ENCODE measurements around the gene ULK4. TPM values are rescaled to one million over a fixed set of nuclear protein-coding genes. Genes with fewer than 3 reads are reported as not detected.
"Not testable (repeated sequence)": the region's sequence is repeated elsewhere in the genome, so short reads cannot be mapped to it uniquely, and the experiment has no call there.

ULK4 gene
- total RNA-seq, 1 donor from 2014 or later, result 5.1 TPM

GRCh38 chr3:41668379-41668778 is 293.5 kb downstream of the ULK4 start:
- intact Hi-C loops (cut with DNase I), result no loop called here
- DNase-seq (ENCODE audit: low spot score), result no peak

GRCh38 chr3:41662288-41662687 is 299.6 kb downstream of the ULK4 start:
- intact Hi-C loops (cut with DNase I), result no loop called here
- DNase-seq (ENCODE audit: low spot score), result no peak

- intact Hi-C loops (cut with DNase I), result no loop called here
Observed at GRCh38 chr3:41661796-41662195, 300.1 kb downstream of the ULK4 start.

GRCh38 chr3:41660510-41660909 is 301.4 kb downstream of the ULK4 start:
- intact Hi-C loops (cut with DNase I), result no loop called here
- no peak for DNase-seq (ENCODE audit: low spot score)

More at GRCh38 chr3:41661796-41662195, 300.1 kb downstream of the ULK4 start:
- DNase-seq (ENCODE audit: low spot score), result no peak

GRCh38 chr3:41653571-41654239 is 308.2 kb downstream of the ULK4 start:
- intact Hi-C loops (cut with DNase I), result no loop called here
- DNase-seq (ENCODE audit: low spot score), result no peak

GRCh38 chr3:41652931-41653330 is 309.0 kb downstream of the ULK4 start:
- no peak for DNase-seq (ENCODE audit: low spot score)
- intact Hi-C loops (cut with DNase I), result no loop called here

GRCh38 chr3:41652506-41652905 is 309.4 kb downstream of the ULK4 start:
- intact Hi-C loops (cut with DNase I), result no loop called here

GRCh38 chr3:41651718-41652117 is 310.2 kb downstream of the ULK4 start:
- no peak for DNase-seq (ENCODE audit: low spot score)
- intact Hi-C loops (cut with DNase I), result no loop called here

More at GRCh38 chr3:41652506-41652905, 309.4 kb downstream of the ULK4 start:
- DNase-seq (ENCODE audit: low spot score), result no peak

GRCh38 chr3:41650406-41650805 is 311.5 kb downstream of the ULK4 start:
- no peak for DNase-seq (ENCODE audit: low spot score)
- intact Hi-C loops (cut with DNase I), result no loop called here

- no peak for DNase-seq (ENCODE audit: low spot score)
- intact Hi-C loops (cut with DNase I), result no loop called here
Observed at GRCh38 chr3:41649129-41649739, 312.7 kb downstream of the ULK4 start.

- intact Hi-C loops (cut with DNase I); DNase-seq (ENCODE audit: low spot score): not testable (repeated sequence)
Observed at GRCh38 chr3:41647730-41648129, 314.2 kb downstream of the ULK4 start.

- no peak for DNase-seq (ENCODE audit: low spot score)
- intact Hi-C loops (cut with DNase I), result no loop called here
Observed at GRCh38 chr3:41640076-41640475, 321.8 kb downstream of the ULK4 start.

- no peak for DNase-seq (ENCODE audit: low spot score)
- intact Hi-C loops (cut with DNase I), result no loop called here
Observed at GRCh38 chr3:41638381-41638780, 323.5 kb downstream of the ULK4 start.

GRCh38 chr3:41632700-41633099 is 329.2 kb downstream of the ULK4 start:
- intact Hi-C loops (cut with DNase I), result no loop called here
- no peak for DNase-seq (ENCODE audit: low spot score)

GRCh38 chr3:41630708-41631107 is 331.2 kb downstream of the ULK4 start:
- DNase-seq (ENCODE audit: low spot score), result no peak
- intact Hi-C loops (cut with DNase I), result no loop called here

- intact Hi-C loops (cut with DNase I), result no loop called here
- no peak for DNase-seq (ENCODE audit: low spot score)
Observed at GRCh38 chr3:41629986-41630385, 331.9 kb downstream of the ULK4 start.

GRCh38 chr3:41629072-41629471 is 332.8 kb downstream of the ULK4 start:
- intact Hi-C loops (cut with DNase I), result no loop called here
- DNase-seq (ENCODE audit: low spot score), result no peak

- no peak for DNase-seq (ENCODE audit: low spot score)
- intact Hi-C loops (cut with DNase I), result no loop called here
Observed at GRCh38 chr3:41627477-41628087, 334.3 kb downstream of the ULK4 start.

- intact Hi-C loops (cut with DNase I), result no loop called here
- DNase-seq (ENCODE audit: low spot score), result no peak
Observed at GRCh38 chr3:41612853-41613252, 349.1 kb downstream of the ULK4 start.

GRCh38 chr3:41611008-41611407 is 350.9 kb downstream of the ULK4 start:
- no peak for DNase-seq (ENCODE audit: low spot score)
- intact Hi-C loops (cut with DNase I), result no loop called here

- intact Hi-C loops (cut with DNase I), result no loop called here
- no peak for DNase-seq (ENCODE audit: low spot score)
Observed at GRCh38 chr3:41608347-41608746, 353.6 kb downstream of the ULK4 start.
